Endothelial cell of umbilical vein (primary cell): ENCODE measurements around the gene IPO9. TPM values are rescaled to one million over a fixed set of nuclear protein-coding genes. Genes with fewer than 3 reads are reported as not detected.

Source experiments
- BruUV-seq: library from RNA; stranded (reverse); fragments of 400-500 nt; replicated peaks from 2 replicates; lab custom pipeline; 2021; lab: Mats Ljungman, UMichigan
- CTCF ChIA-PET: fragments of 300-600, 350-600 bp; sonication (Branson Sonifier 250); formaldehyde crosslinking; loops from one replicate; lab custom pipeline; 2021; ENCODE audit warnings: antibody characterized with exemption, inconsistent platforms; lab: Charles Lee
- POLR2A ChIA-PET: fragments of 300-600, 350-600 bp; sonication (Branson Sonifier 250); formaldehyde crosslinking; loops from one replicate; lab custom pipeline; 2021; ENCODE audit warnings: antibody characterized with exemption, inconsistent platforms; lab: Charles Lee
- DNase-seq: peaks from one replicate; pipeline ENCODE4 v3.0.0-alpha.2; 2011; ENCODE audit warnings: low read depth, low spot score
- FAIRE-seq: peaks from 2 replicates; lab custom pipeline; 2011; peaks lifted over from hg19 to GRCh38; lab: Jason Lieb, UNC
- H2AFZ ChIP-seq: 2 replicates; pipeline ENCODE4 v1.6.0; 2012; ENCODE audit warnings: low read depth, low read length, control low read depth, inconsistent platforms
- H3K27ac ChIP-seq: 2 replicates; pipeline ENCODE4 v1.5.1; 2011; ENCODE audit warnings: low read depth, mild to moderate bottlenecking, control low read depth, low read length, moderate library complexity; ENCODE audit not compliant: insufficient read depth
- H3K27me3 ChIP-seq, 2 experiments: 2 replicates each; pipeline versions ENCODE4 v1.6.0 to v1.6.1; 2011; ENCODE audit warnings: low read length in 2 of 2, mixed read lengths in 1 of 2; ENCODE audit not compliant: control insufficient read depth in 2 of 2, insufficient read depth in 2 of 2
- H3K36me3 ChIP-seq, 2 experiments: 2 replicates in 1 of 2; 3 replicates in 1 of 2; pipeline ENCODE4 v1.5.1; 2011; ENCODE audit warnings: low read length in 2 of 2, mild to moderate bottlenecking in 1 of 2, moderate library complexity in 1 of 2; ENCODE audit not compliant: control insufficient read depth in 2 of 2, insufficient read depth in 2 of 2; ENCODE audit errors: extremely low read depth in 1 of 2
- H3K4me1 ChIP-seq: 3 replicates; pipeline ENCODE4 v1.5.1; 2011; ENCODE audit warnings: mild to moderate bottlenecking, low read length; ENCODE audit not compliant: control insufficient read depth, insufficient read depth; ENCODE audit errors: extremely low read depth
- H3K4me2 ChIP-seq: 2 replicates; pipeline ENCODE4 v1.6.1; 2011; ENCODE audit warnings: low read length, control low read depth, mixed read lengths; ENCODE audit not compliant: insufficient read depth
- H3K4me3 ChIP-seq, 3 experiments: fragments of 200-600 bp in 1 of 3; sonication (generic), shearing (Covaris generic) in 1 of 3; replicated peaks in 1 of 3; 2 replicates each; pipeline ENCODE4 v1.5.1; 2011 to 2016; ENCODE audit warnings: control low read depth in 3 of 3, low read length in 3 of 3, mild to moderate bottlenecking in 2 of 3, inconsistent platforms in 1 of 3, low read depth in 1 of 3, moderate library complexity in 1 of 3; ENCODE audit not compliant: insufficient read depth in 1 of 3
- H3K79me2 ChIP-seq: 2 replicates; pipeline ENCODE4 v1.6.0; 2012; ENCODE audit warnings: low read length, inconsistent platforms; ENCODE audit not compliant: control insufficient read depth, insufficient read depth
- H3K9ac ChIP-seq: replicated peaks from 2 replicates; pipeline ENCODE3; 2011; ENCODE audit warnings: low read length, control low read depth; ENCODE audit not compliant: insufficient read depth; ENCODE audit errors: extremely low read depth
- H3K9me1 ChIP-seq: replicated peaks from 3 replicates; pipeline ENCODE4 v1.6.0; 2011; ENCODE audit warnings: mild to moderate bottlenecking, low read length; ENCODE audit not compliant: control insufficient read depth, insufficient read depth; ENCODE audit errors: extremely low read depth
- H3K9me3 ChIP-seq: replicated peaks from 2 replicates; pipeline ENCODE4 v1.5.1; 2012; ENCODE audit warnings: low read length, inconsistent platforms; ENCODE audit not compliant: control insufficient read depth, insufficient read depth
- H4K20me1 ChIP-seq: replicated peaks from 2 replicates; pipeline ENCODE3; 2011; ENCODE audit warnings: mild to moderate bottlenecking, low read length; ENCODE audit not compliant: control insufficient read depth, insufficient read depth; ENCODE audit errors: extremely low read depth
- CTCF ChIP-seq, 2 donors: IDR thresholded peaks; 1 replicate in 1 of 2; 2 replicates in 1 of 2; pipeline ENCODE4 v1.5.1; 2011; ENCODE audit warnings: low read length in 2 of 2, mild to moderate bottlenecking in 2 of 2, moderate library complexity in 2 of 2, control low read depth in 1 of 2, inconsistent platforms in 1 of 2, low read depth in 1 of 2; ENCODE audit not compliant: insufficient read depth in 1 of 2; ENCODE audit errors: extremely low read depth in 1 of 2
- EZH2 ChIP-seq: IDR thresholded peaks from 2 replicates; pipeline ENCODE4 v1.6.1; 2012; ENCODE audit warnings: borderline replicate concordance, low read depth, mild to moderate bottlenecking, moderate library complexity, low read length, inconsistent platforms; ENCODE audit not compliant: severe bottlenecking
- FOS ChIP-seq: IDR thresholded peaks from 2 replicates; pipeline ENCODE4 v1.6.1; 2011; ENCODE audit warnings: mild to moderate bottlenecking, low read length, moderate library complexity, borderline replicate concordance; ENCODE audit not compliant: insufficient read depth
- GATA2 ChIP-seq: IDR thresholded peaks from 2 replicates; pipeline ENCODE4 v1.7.0; 2011; ENCODE audit warnings: low read depth, mild to moderate bottlenecking, moderate library complexity, mixed read lengths, low read length; ENCODE audit not compliant: insufficient read length, insufficient read depth
- JUN ChIP-seq: IDR thresholded peaks from 2 replicates; pipeline ENCODE4 v1.6.1; 2011; ENCODE audit warnings: borderline replicate concordance, low read depth; ENCODE audit not compliant: insufficient read length, insufficient read depth
- MAX ChIP-seq: IDR thresholded peaks from 2 replicates; pipeline ENCODE4 v1.6.1; 2011; ENCODE audit not compliant: insufficient read depth, insufficient read length
- MYC ChIP-seq: IDR thresholded peaks from one replicate; pipeline ENCODE4 v1.6.1; 2011; ENCODE audit warnings: mild to moderate bottlenecking, low read depth, low read length
- POLR2A ChIP-seq: IDR thresholded peaks from 2 replicates; pipeline ENCODE4 v1.6.1; 2012; ENCODE audit warnings: low read depth, mild to moderate bottlenecking, control low read depth, low read length
- POLR2AphosphoS5 ChIP-seq: IDR thresholded peaks from 2 replicates; pipeline ENCODE4 v1.6.1; 2012; ENCODE audit warnings: low read depth, mild to moderate bottlenecking, control low read depth, low read length, moderate library complexity; ENCODE audit not compliant: insufficient read depth
- dilution Hi-C: fragments of 300-500 bp; cut with MboI; formaldehyde crosslinking; loops from one replicate; pipeline ENCODE4 v1.15.0; 2019; ENCODE audit warnings: low sequenced_read_pairs; ENCODE audit not compliant: extremely low pct_ligation_motif_present
- intact Hi-C: fragments of 100-400 bp; cut with micrococcal nuclease; formaldehyde crosslinking; loops from one replicate; pipeline ENCODE4 v1.10.0; 2022
- polyA plus RNA-seq, 4 experiments: library from polyadenylated mRNA; depleted of rRNA in 3 of 4; stranded (reverse) in 3 of 4; unstranded in 1 of 4; fragments of >200 nt; gene quantifications; 2 replicates each; pipeline versions ENCODE4 v1.2.1 to v1.2.3, GENCODE V29; 2011 to 2012; ENCODE audit warnings: missing spikeins in 1 of 4
- total RNA-seq: library from RNA; stranded (reverse); gene quantifications from 2 replicates; pipeline ENCODE4 v1.2.3, GENCODE V29; 2021

IPO9 gene
- total and polyA plus RNA-seq, 2 donors (not counting 3 experiments of a cell fraction or from before 2014, with no cell fraction given): 53.4 to 104 TPM

GRCh38 chr1:201790261-201790660 is 38.7 kb upstream of the IPO9 start:
- peaks cover 22 to 39% of the 10 kb centered on the region in 2 experiments for H3K36me3 ChIP-seq

More at GRCh38 chr1:201790261-201790660, 38.7 kb upstream of the IPO9 start:
- FAIRE-seq: peak; percentile 99
- no peak overlapping the region for H3K4me3 ChIP-seq
- no peaks in the 10 kb centered on the region for H3K27me3 ChIP-seq
- DNase-seq: peak; percentile 83
- peaks cover 51% of the 10 kb centered on the region for H3K4me1 ChIP-seq
- H3K4me2 ChIP-seq: peak overlapping the region; percentile 53
- dilution Hi-C loops: no loop called here
- intact Hi-C loops: loop anchor here (1.0 to 5.0 kb wide), 3 partner anchors 17 to 153 kb away; no protein-coding TSS in a partner anchor
- H3K9me3 ChIP-seq: no peaks in the 10 kb centered on the region
- peak overlapping the region; percentile 10 for H3K9ac ChIP-seq
- peak overlapping the region; percentile 76 for H3K27ac ChIP-seq
- ChIA-PET CTCF (interaction anchor here (0.9 to 20.2 kb wide), 12 partner anchors 10 to 260 kb away, joined by 3 to 970 read pairs (median 7); no protein-coding TSS in a partner anchor), POLR2A (interaction anchor here (1.2 to 1.9 kb wide), 3 partner anchors 17 to 77 kb away, joined by 4 to 5 read pairs (median 5); no protein-coding TSS in a partner anchor)
- no peaks in the 10 kb centered on the region for H3K9me1 ChIP-seq
- TF ChIP-seq FOS: peak; percentile 90
- TF ChIP-seq POLR2AphosphoS5: peak; percentile 58
- no peak for TF ChIP-seq EZH2
- TF ChIP-seq MYC: no peak
- peak; percentile 62 for TF ChIP-seq POLR2A
- no peak for TF ChIP-seq MAX
- peak; percentile 57 for TF ChIP-seq GATA2
- TF ChIP-seq JUN: peak; percentile 55
- no peak for TF ChIP-seq CTCF (IDR thresholded peaks at IDR 0.05; ENCODE audit: extremely low read depth in 1 of 2, insufficient read depth in 1 of 2, low read depth in 1 of 2, low read length in 2 of 2)
- H2AFZ ChIP-seq: no peak overlapping the region
- H4K20me1 ChIP-seq: no peaks in the 10 kb centered on the region
- peaks cover 3% of the 10 kb centered on the region for H3K79me2 ChIP-seq
- no TSS peak for BruUV-seq
